PC-9 (cell line): ENCODE data around the gene ADAMTSL3.

Experiments
- EZH2 ChIP-seq: fragments of 200-600 bp; sonication (generic); IDR thresholded peaks from 2 replicates; pipeline ENCODE4 v1.8.0; 2017; ENCODE audit warnings: antibody characterized with exemption, low read depth
- TF ChIP-seq, protein P1 (sequence below): fragments of 200-600 bp; sonication (generic); conservative IDR thresholded peaks from 2 replicates; pipeline ENCODE4 v1.6.1; 2017; ENCODE audit warnings: mixed run types, antibody characterized with exemption, mild to moderate bottlenecking, moderate library complexity

DNA sequence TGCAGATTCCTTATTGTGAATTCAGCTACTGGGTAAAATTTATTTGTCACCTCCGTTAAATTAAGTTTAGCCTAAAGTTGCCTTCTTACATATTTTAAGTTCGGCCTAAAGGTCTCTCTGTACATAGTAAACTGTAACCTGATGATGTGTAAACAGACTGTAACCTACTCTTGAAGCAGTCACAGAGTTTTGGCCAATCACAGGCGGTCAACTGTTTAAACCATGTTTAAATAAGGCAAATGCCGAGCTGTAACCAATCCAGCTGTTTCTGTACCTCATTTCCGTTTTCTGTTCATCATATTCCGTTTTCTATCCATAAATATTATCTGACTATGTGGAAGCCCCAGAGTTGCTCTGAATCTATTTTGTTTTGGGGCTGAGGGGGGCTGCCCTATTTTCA lies 2.4 kb upstream of the ADAMTSL3 start:
- TF ChIP-seq, protein P1, sequence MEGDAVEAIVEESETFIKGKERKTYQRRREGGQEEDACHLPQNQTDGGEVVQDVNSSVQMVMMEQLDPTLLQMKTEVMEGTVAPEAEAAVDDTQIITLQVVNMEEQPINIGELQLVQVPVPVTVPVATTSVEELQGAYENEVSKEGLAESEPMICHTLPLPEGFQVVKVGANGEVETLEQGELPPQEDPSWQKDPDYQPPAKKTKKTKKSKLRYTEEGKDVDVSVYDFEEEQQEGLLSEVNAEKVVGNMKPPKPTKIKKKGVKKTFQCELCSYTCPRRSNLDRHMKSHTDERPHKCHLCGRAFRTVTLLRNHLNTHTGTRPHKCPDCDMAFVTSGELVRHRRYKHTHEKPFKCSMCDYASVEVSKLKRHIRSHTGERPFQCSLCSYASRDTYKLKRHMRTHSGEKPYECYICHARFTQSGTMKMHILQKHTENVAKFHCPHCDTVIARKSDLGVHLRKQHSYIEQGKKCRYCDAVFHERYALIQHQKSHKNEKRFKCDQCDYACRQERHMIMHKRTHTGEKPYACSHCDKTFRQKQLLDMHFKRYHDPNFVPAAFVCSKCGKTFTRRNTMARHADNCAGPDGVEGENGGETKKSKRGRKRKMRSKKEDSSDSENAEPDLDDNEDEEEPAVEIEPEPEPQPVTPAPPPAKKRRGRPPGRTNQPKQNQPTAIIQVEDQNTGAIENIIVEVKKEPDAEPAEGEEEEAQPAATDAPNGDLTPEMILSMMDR, result no peak
- no peak for TF ChIP-seq EZH2
